HepG2 (cell line): ENCODE measurements around the gene ALDH16A1. TPM values are rescaled to one million over a fixed set of nuclear protein-coding genes. Genes with fewer than 3 reads are reported as not detected.

Experiments used
- CHCHD3 ChIP-seq: sonication (generic); formaldehyde crosslinking; IDR thresholded peaks from 2 replicates; pipeline ENCODE4 v1.8.0; 2022; ENCODE audit warnings: mild to moderate bottlenecking, missing genetic modification reagents, moderate library complexity
- EED ChIP-seq: sonication (generic); formaldehyde crosslinking; IDR thresholded peaks from 2 replicates; pipeline ENCODE4 v1.5.0; 2020; ENCODE audit warnings: mild to moderate bottlenecking, missing genetic modification reagents
- KDM5B ChIP-seq: sonication (generic); formaldehyde crosslinking; IDR thresholded peaks from 2 replicates; pipeline ENCODE4 v1.4.0; 2020; ENCODE audit warnings: missing genetic modification reagents, mild to moderate bottlenecking, borderline replicate concordance
- MYNN ChIP-seq: sonication (generic); formaldehyde crosslinking; IDR thresholded peaks from 2 replicates; pipeline ENCODE4 v1.4.0; 2020; ENCODE audit warnings: mild to moderate bottlenecking, low read depth, missing genetic modification reagents
- NPAS2 ChIP-seq: sonication (generic); formaldehyde crosslinking; IDR thresholded peaks from 2 replicates; pipeline ENCODE4 v1.8.0; 2022; ENCODE audit warnings: mild to moderate bottlenecking, missing genetic modification reagents, borderline replicate concordance
- PAWR ChIP-seq: sonication (generic); formaldehyde crosslinking; IDR thresholded peaks from 2 replicates; pipeline ENCODE4 v1.4.0; 2020; ENCODE audit warnings: missing genetic modification reagents, mild to moderate bottlenecking, borderline replicate concordance
- PITX1 ChIP-seq: sonication (generic); formaldehyde crosslinking; IDR thresholded peaks from 2 replicates; pipeline ENCODE4 v1.5.1; 2020; ENCODE audit warnings: mild to moderate bottlenecking, missing genetic modification reagents
- RAD21 ChIP-seq: fragments of 450-650 bp; formaldehyde crosslinking; IDR thresholded peaks from 2 replicates; pipeline ENCODE4 v1.5.0; 2020; ENCODE audit warnings: mild to moderate bottlenecking
- REPIN1 ChIP-seq: sonication (generic); formaldehyde crosslinking; IDR thresholded peaks from 2 replicates; pipeline ENCODE4 v1.8.0; 2022; ENCODE audit warnings: missing genetic modification reagents, low read depth, mild to moderate bottlenecking, borderline replicate concordance
- STAG1 ChIP-seq: sonication (generic); formaldehyde crosslinking; IDR thresholded peaks from 2 replicates; pipeline ENCODE4 v1.4.0; 2020; ENCODE audit warnings: missing genetic modification reagents
- U2AF2 ChIP-seq: fragments of 200-400 bp; formaldehyde crosslinking; IDR thresholded peaks from 2 replicates; pipeline ENCODE4 v1.6.1; 2017; ENCODE audit warnings: low read depth, mild to moderate bottlenecking, low read length
- ZFP36L2 ChIP-seq: sonication (generic); formaldehyde crosslinking; IDR thresholded peaks from 2 replicates; pipeline ENCODE4 v1.4.0; 2020; ENCODE audit warnings: missing genetic modification reagents
- ZNF263 ChIP-seq: sonication (generic); formaldehyde crosslinking; IDR thresholded peaks from 2 replicates; pipeline ENCODE4 v1.4.0; 2020; ENCODE audit warnings: missing genetic modification reagents
- ZNF441 ChIP-seq: sonication (generic); formaldehyde crosslinking; IDR thresholded peaks from 2 replicates; pipeline ENCODE4 v1.7.0; 2021; ENCODE audit warnings: missing genetic modification reagents, borderline replicate concordance
- ZNF446 ChIP-seq: sonication (generic); formaldehyde crosslinking; IDR thresholded peaks from 2 replicates; pipeline ENCODE4 v1.5.0; 2020; ENCODE audit warnings: mild to moderate bottlenecking, missing genetic modification reagents
- polyA plus RNA-seq, 8 experiments: library from polyadenylated mRNA; depleted of rRNA in 3 of 8; stranded (reverse) in 7 of 8; unstranded in 1 of 8; fragments of >200 nt; fragmentation: Illumina TruSeq in 4 of 8; extraction: Trizol in 4 of 8; gene quantifications; 2 replicates each; pipeline versions ENCODE4 v1.2.1 to v1.2.3, GENCODE V29; 2011 to 2016; ENCODE audit warnings: low read depth in 4 of 8, missing spikeins in 1 of 8, mixed read lengths in 1 of 8; ENCODE audit not compliant: insufficient read depth in 1 of 8
- total RNA-seq, 5 experiments: library from RNA; depleted of rRNA; stranded (reverse); fragments of >200 nt; fragmentation: Illumina TruSeq; extraction: Trizol; gene quantifications; 2 replicates each; pipeline ENCODE4 v1.2.3, GENCODE V29; 2016; ENCODE audit warnings: low read depth in 1 of 5
- TF ChIP-seq, protein P1 (sequence below): sonication (generic); formaldehyde crosslinking; IDR thresholded peaks from 2 replicates; pipeline ENCODE4 v1.4.0; 2020; ENCODE audit warnings: mild to moderate bottlenecking, missing genetic modification reagents
- TF ChIP-seq, protein P2 (sequence below): sonication (generic); formaldehyde crosslinking; IDR thresholded peaks from 2 replicates; pipeline ENCODE4 v1.4.0; 2020; ENCODE audit warnings: missing genetic modification reagents
- TF ChIP-seq, protein P3 (sequence below): sonication (generic); formaldehyde crosslinking; IDR thresholded peaks from 2 replicates; pipeline ENCODE4 v1.5.1; 2020; ENCODE audit warnings: missing genetic modification reagents, mild to moderate bottlenecking, borderline replicate concordance
- TF ChIP-seq, protein P4 (sequence below): sonication (generic); formaldehyde crosslinking; conservative IDR thresholded peaks from 2 replicates; pipeline ENCODE4 v1.4.0; 2020; ENCODE audit warnings: missing genetic modification reagents
- TF ChIP-seq, protein P5 (sequence below): sonication (generic); formaldehyde crosslinking; IDR thresholded peaks from 2 replicates; pipeline ENCODE4 v1.8.0; 2022; ENCODE audit warnings: mild to moderate bottlenecking, missing genetic modification reagents, moderate library complexity

Gene ALDH16A1
- total and polyA plus RNA-seq, 2 of the 13 experiments (the other 11 are each of a cell fraction or from before 2014, with no cell fraction given), result 8.4 to 34.9 TPM

DNA sequence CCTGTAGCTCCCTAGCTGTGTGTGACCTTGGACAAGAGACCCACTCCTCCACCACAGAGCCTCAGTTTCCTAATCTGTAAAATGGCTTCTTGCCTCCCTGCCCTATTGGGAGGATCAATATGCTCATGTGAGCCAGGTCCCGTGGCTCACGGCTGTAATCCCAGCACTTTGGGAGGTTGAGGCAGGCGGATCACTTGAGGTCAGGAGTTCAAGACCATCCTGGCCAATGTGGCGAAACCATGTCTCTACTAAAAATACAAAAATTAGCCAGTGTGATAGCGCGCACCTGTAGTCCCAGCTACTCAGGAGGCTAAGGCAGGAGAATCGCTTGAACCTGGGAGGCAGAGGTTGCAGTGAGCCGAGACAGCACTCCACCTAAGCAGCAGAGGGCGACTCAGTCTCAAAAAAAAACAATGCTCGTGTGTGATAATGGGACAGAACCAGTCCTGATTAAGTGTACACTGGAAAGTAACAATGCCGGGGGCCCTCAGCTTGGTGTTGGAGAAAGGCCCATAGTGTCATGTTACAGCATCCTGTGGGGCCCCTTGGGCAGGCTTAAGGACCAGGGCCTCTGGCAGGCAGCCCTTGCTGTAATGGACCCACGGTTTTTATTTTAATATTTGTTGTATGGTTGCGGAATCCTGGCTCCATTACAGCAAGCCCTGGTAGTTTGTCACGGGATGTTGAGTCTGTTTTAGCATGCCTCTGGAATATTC lies 50.0 kb downstream of the ALDH16A1 start (continued):
- TF ChIP-seq, protein P1, sequence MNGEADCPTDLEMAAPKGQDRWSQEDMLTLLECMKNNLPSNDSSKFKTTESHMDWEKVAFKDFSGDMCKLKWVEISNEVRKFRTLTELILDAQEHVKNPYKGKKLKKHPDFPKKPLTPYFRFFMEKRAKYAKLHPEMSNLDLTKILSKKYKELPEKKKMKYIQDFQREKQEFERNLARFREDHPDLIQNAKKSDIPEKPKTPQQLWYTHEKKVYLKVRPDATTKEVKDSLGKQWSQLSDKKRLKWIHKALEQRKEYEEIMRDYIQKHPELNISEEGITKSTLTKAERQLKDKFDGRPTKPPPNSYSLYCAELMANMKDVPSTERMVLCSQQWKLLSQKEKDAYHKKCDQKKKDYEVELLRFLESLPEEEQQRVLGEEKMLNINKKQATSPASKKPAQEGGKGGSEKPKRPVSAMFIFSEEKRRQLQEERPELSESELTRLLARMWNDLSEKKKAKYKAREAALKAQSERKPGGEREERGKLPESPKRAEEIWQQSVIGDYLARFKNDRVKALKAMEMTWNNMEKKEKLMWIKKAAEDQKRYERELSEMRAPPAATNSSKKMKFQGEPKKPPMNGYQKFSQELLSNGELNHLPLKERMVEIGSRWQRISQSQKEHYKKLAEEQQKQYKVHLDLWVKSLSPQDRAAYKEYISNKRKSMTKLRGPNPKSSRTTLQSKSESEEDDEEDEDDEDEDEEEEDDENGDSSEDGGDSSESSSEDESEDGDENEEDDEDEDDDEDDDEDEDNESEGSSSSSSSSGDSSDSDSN (CRISPR knock-in tag), result no peak
- TF ChIP-seq, protein P2, sequence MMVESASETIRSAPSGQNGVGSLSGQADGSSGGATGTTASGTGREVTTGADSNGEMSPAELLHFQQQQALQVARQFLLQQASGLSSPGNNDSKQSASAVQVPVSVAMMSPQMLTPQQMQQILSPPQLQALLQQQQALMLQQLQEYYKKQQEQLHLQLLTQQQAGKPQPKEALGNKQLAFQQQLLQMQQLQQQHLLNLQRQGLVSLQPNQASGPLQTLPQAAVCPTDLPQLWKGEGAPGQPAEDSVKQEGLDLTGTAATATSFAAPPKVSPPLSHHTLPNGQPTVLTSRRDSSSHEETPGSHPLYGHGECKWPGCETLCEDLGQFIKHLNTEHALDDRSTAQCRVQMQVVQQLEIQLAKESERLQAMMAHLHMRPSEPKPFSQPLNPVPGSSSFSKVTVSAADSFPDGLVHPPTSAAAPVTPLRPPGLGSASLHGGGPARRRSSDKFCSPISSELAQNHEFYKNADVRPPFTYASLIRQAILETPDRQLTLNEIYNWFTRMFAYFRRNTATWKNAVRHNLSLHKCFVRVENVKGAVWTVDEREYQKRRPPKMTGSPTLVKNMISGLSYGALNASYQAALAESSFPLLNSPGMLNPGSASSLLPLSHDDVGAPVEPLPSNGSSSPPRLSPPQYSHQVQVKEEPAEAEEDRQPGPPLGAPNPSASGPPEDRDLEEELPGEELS (CRISPR knock-in tag), result no peak
- no peak for TF ChIP-seq PAWR (CRISPR knock-in tag)
- no peak for TF ChIP-seq CHCHD3 (CRISPR knock-in tag)
- TF ChIP-seq NPAS2 (CRISPR knock-in tag), result no peak
- TF ChIP-seq, protein P3, sequence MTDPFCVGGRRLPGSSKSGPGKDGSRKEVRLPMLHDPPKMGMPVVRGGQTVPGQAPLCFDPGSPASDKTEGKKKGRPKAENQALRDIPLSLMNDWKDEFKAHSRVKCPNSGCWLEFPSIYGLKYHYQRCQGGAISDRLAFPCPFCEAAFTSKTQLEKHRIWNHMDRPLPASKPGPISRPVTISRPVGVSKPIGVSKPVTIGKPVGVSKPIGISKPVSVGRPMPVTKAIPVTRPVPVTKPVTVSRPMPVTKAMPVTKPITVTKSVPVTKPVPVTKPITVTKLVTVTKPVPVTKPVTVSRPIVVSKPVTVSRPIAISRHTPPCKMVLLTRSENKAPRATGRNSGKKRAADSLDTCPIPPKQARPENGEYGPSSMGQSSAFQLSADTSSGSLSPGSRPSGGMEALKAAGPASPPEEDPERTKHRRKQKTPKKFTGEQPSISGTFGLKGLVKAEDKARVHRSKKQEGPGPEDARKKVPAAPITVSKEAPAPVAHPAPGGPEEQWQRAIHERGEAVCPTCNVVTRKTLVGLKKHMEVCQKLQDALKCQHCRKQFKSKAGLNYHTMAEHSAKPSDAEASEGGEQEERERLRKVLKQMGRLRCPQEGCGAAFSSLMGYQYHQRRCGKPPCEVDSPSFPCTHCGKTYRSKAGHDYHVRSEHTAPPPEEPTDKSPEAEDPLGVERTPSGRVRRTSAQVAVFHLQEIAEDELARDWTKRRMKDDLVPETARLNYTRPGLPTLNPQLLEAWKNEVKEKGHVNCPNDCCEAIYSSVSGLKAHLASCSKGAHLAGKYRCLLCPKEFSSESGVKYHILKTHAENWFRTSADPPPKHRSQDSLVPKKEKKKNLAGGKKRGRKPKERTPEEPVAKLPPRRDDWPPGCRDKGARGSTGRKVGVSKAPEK, result no peak
- no peak for TF ChIP-seq EED (CRISPR knock-in tag)
- no peak for TF ChIP-seq U2AF2
- TF ChIP-seq KDM5B, result 0 out of 2 replicates have a peak, but pooled peaks have one; percentile 47
- TF ChIP-seq MYNN (CRISPR knock-in tag), result no peak
- no peak for TF ChIP-seq ZNF263
- no peak for TF ChIP-seq ZNF446 (CRISPR knock-in tag)
- no peak for TF ChIP-seq ZNF441 (CRISPR knock-in tag)
- peak; percentile 68 for TF ChIP-seq RAD21 (CRISPR knock-in tag)
- no peak for TF ChIP-seq REPIN1 (CRISPR knock-in tag)
- TF ChIP-seq, protein P4, sequence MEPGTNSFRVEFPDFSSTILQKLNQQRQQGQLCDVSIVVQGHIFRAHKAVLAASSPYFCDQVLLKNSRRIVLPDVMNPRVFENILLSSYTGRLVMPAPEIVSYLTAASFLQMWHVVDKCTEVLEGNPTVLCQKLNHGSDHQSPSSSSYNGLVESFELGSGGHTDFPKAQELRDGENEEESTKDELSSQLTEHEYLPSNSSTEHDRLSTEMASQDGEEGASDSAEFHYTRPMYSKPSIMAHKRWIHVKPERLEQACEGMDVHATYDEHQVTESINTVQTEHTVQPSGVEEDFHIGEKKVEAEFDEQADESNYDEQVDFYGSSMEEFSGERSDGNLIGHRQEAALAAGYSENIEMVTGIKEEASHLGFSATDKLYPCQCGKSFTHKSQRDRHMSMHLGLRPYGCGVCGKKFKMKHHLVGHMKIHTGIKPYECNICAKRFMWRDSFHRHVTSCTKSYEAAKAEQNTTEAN (CRISPR knock-in tag), result no peak
- TF ChIP-seq, protein P5, sequence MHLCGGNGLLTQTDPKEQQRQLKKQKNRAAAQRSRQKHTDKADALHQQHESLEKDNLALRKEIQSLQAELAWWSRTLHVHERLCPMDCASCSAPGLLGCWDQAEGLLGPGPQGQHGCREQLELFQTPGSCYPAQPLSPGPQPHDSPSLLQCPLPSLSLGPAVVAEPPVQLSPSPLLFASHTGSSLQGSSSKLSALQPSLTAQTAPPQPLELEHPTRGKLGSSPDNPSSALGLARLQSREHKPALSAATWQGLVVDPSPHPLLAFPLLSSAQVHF (CRISPR knock-in tag), result no peak
- TF ChIP-seq PITX1 (CRISPR knock-in tag), result 0 out of 2 replicates have a peak, but pooled peaks have one; percentile 12
- TF ChIP-seq STAG1, result peak; percentile 88
- no peak for TF ChIP-seq ZFP36L2 (CRISPR knock-in tag)
